Measurements from ENCODE around the gene SUGCT.

The SUGCT gene

GRCh38 chr7:40827222-40828085 is 692.6 kb downstream of the SUGCT start:
- Histone ChIP-seq H3K36me3 (no peaks in the 10 kb centered on the region), H3K4me3 (ENCODE audit: low read depth, low read length) (no peak overlapping the region), H3K4me1 (no peaks in the 10 kb centered on the region), H3K27me3 (no peaks in the 10 kb centered on the region), H3K9me3 (no peaks in the 10 kb centered on the region)
- no peak for DNase-seq
- TF ChIP-seq CTCF (IDR thresholded peaks at IDR 0.05; ENCODE audit: low read depth, low read length): no peak

- Histone ChIP-seq H3K36me3 (no peaks in the 10 kb centered on the region), H3K4me1 (no peaks in the 10 kb centered on the region), H3K27me3 (no peaks in the 10 kb centered on the region), H3K4me3 (ENCODE audit: low read depth, low read length) (no peak overlapping the region), H3K9me3 (no peaks in the 10 kb centered on the region)
- TF ChIP-seq CTCF (IDR thresholded peaks at IDR 0.05; ENCODE audit: low read depth, low read length): no peak
- no peak for DNase-seq
Observed at GRCh38 chr7:40828686-40829600, 694.1 kb downstream of the SUGCT start.

GRCh38 chr7:40833191-40833887 is 698.5 kb downstream of the SUGCT start:
- no peak for TF ChIP-seq CTCF (IDR thresholded peaks at IDR 0.05; ENCODE audit: low read depth, low read length)
- Histone ChIP-seq H3K4me1 (no peaks in the 10 kb centered on the region), H3K27me3 (no peaks in the 10 kb centered on the region), H3K4me3 (ENCODE audit: low read depth, low read length) (no peak overlapping the region), H3K9me3 (no peaks in the 10 kb centered on the region), H3K36me3 (no peaks in the 10 kb centered on the region)
- DNase-seq: no peak

GRCh38 chr7:40833888-40834234 is 699.1 kb downstream of the SUGCT start:
- no peaks in the 10 kb centered on the region for H3K27me3 ChIP-seq
- no peaks in the 10 kb centered on the region for H3K36me3 ChIP-seq
- no peaks in the 10 kb centered on the region for H3K9me3 ChIP-seq
- H3K4me1 ChIP-seq: no peaks in the 10 kb centered on the region
- no peak overlapping the region for H3K4me3 ChIP-seq (ENCODE audit: low read depth, low read length)
- DNase-seq: no peak
- TF ChIP-seq CTCF (IDR thresholded peaks at IDR 0.05; ENCODE audit: low read depth, low read length): no peak

GRCh38 chr7:40836218-40836617 is 701.4 kb downstream of the SUGCT start:
- no peaks in the 10 kb centered on the region for H3K4me1 ChIP-seq

More at GRCh38 chr7:40836218-40836617, 701.4 kb downstream of the SUGCT start:
- H3K9me3 ChIP-seq: no peaks in the 10 kb centered on the region
- TF ChIP-seq CTCF (IDR thresholded peaks at IDR 0.05; ENCODE audit: low read depth, low read length): no peak
- no peaks in the 10 kb centered on the region for H3K27me3 ChIP-seq
- H3K4me3 ChIP-seq (ENCODE audit: low read depth, low read length): no peak overlapping the region
- no peaks in the 10 kb centered on the region for H3K36me3 ChIP-seq
- no peak for DNase-seq

Data from BE2C (cell line).